IMR-90 (cell line): Measurements from ENCODE around the gene MRM1. TPM values are rescaled to one million over a fixed set of nuclear protein-coding genes. Genes with fewer than 3 reads are reported as not detected.

Source experiments
- ATAC-seq: fragments of 200-7000 bp; cut with Tn5 transposase; 2 replicates; pipeline ENCODE4 v1.9.1; 2020; ENCODE audit warnings: low read depth, mild to moderate bottlenecking, moderate library complexity
- BruUV-seq: library from RNA; stranded (reverse); fragments of 400-500 nt; replicated peaks from 2 replicates; lab custom pipeline; 2021; lab: Mats Ljungman, UMichigan
- CTCF ChIA-PET: fragments of 300-600 bp; formaldehyde crosslinking; extraction: SDS; loops from one replicate; lab custom pipeline; 2021; ENCODE audit warnings: antibody characterized with exemption; lab: Yijun Ruan, JAX
- POLR2A ChIA-PET: fragments of 300-600 bp; sonication (Branson Sonifier 250); formaldehyde crosslinking; loops from one replicate; lab custom pipeline; 2022; ENCODE audit warnings: antibody characterized with exemption; ENCODE audit not compliant: unreplicated experiment; lab: Charles Lee
- DNase-seq: peaks from one replicate; pipeline ENCODE4 v3.0.0; 2013
- H2AFZ ChIP-seq: replicated peaks from 2 replicates; pipeline ENCODE3; 2013; ENCODE audit warnings: low read length, mild to moderate bottlenecking; ENCODE audit not compliant: poor library complexity
- H2AK5ac ChIP-seq: 2 replicates; pipeline ENCODE4 v1.6.1; 2013; ENCODE audit warnings: low read depth, low read length, inconsistent platforms
- H2AK9ac ChIP-seq: replicated peaks from 2 replicates; pipeline ENCODE3; 2013; ENCODE audit warnings: mild to moderate bottlenecking, low read depth, low read length, moderate library complexity; ENCODE audit not compliant: poor library complexity
- H2BK120ac ChIP-seq: 2 replicates; pipeline ENCODE4 v1.6.1; 2013; ENCODE audit warnings: low read depth, low read length, inconsistent platforms
- H2BK15ac ChIP-seq: 3 replicates; pipeline ENCODE4 v1.6.1; 2013; ENCODE audit warnings: low read depth, low read length, inconsistent platforms
- H2BK20ac ChIP-seq: 2 replicates; pipeline ENCODE4 v1.6.1; 2013; ENCODE audit warnings: low read depth, mild to moderate bottlenecking, inconsistent platforms, low read length, moderate library complexity
- H2BK5ac ChIP-seq: 2 replicates; pipeline ENCODE4 v1.6.1; 2013; ENCODE audit warnings: mild to moderate bottlenecking, low read depth, low read length, inconsistent platforms; ENCODE audit not compliant: poor library complexity, severe bottlenecking
- H3K14ac ChIP-seq: replicated peaks from 2 replicates; pipeline ENCODE4 v1.6.1; 2013; ENCODE audit warnings: low read depth, low read length, inconsistent platforms
- H3K18ac ChIP-seq: 2 replicates; pipeline ENCODE4 v1.6.1; 2013; ENCODE audit warnings: low read depth, low read length, control low read depth
- H3K23ac ChIP-seq: 2 replicates; pipeline ENCODE4 v1.6.1; 2013; ENCODE audit warnings: low read depth, low read length, inconsistent platforms
- H3K27ac ChIP-seq: 2 replicates; pipeline ENCODE4 v1.5.1; 2013; ENCODE audit warnings: mild to moderate bottlenecking, control low read depth, low read length; ENCODE audit not compliant: insufficient read depth
- H3K27me3 ChIP-seq: 2 replicates; pipeline ENCODE4 v1.6.1; 2013; ENCODE audit warnings: low read length; ENCODE audit not compliant: control insufficient read depth, insufficient read depth
- H3K36me3 ChIP-seq: 2 replicates; pipeline ENCODE4 v1.6.1; 2013; ENCODE audit warnings: low read length, mixed read lengths; ENCODE audit not compliant: control insufficient read depth, insufficient read depth
- H3K4ac ChIP-seq: 2 replicates; pipeline ENCODE4 v1.6.1; 2013; ENCODE audit warnings: low read depth, low read length, inconsistent platforms
- H3K4me1 ChIP-seq: 2 replicates; pipeline ENCODE4 v1.6.1; 2013; ENCODE audit warnings: low read length, mixed read lengths; ENCODE audit not compliant: control insufficient read depth, insufficient read depth
- H3K4me2 ChIP-seq: 2 replicates; pipeline ENCODE4 v1.6.1; 2013; ENCODE audit warnings: low read depth, mild to moderate bottlenecking, control low read depth, low read length, moderate library complexity
- H3K4me3 ChIP-seq: 2 replicates; pipeline ENCODE4 v1.5.1; 2013; ENCODE audit warnings: low read depth, mild to moderate bottlenecking, control low read depth, low read length, moderate library complexity; ENCODE audit not compliant: insufficient read depth
- H3K56ac ChIP-seq: 2 replicates; pipeline ENCODE4 v1.6.1; 2013; ENCODE audit warnings: low read length, inconsistent platforms; ENCODE audit not compliant: insufficient read depth; ENCODE audit errors: extremely low read depth
- H3K79me1 ChIP-seq, 2 experiments: 2 replicates each; pipeline ENCODE4 v1.6.1; 2013; ENCODE audit warnings: low read length in 2 of 2, inconsistent platforms in 1 of 2, low read depth in 1 of 2
- H3K9ac ChIP-seq: 2 replicates; pipeline ENCODE4 v1.6.1; 2013; ENCODE audit warnings: low read depth, low read length, control low read depth
- H3K9me1 ChIP-seq: 2 replicates; pipeline ENCODE4 v1.6.1; 2013; ENCODE audit warnings: low read length, inconsistent platforms; ENCODE audit not compliant: insufficient read depth
- H3K9me3 ChIP-seq: 2 replicates; pipeline ENCODE4 v1.6.1; 2013; ENCODE audit warnings: low read length; ENCODE audit not compliant: control insufficient read depth, insufficient read depth
- H4K20me1 ChIP-seq: 2 replicates; pipeline ENCODE4 v1.6.1; 2013; ENCODE audit warnings: low read length, inconsistent platforms; ENCODE audit not compliant: insufficient read depth
- H4K5ac ChIP-seq: 2 replicates; pipeline ENCODE4 v1.6.1; 2013; ENCODE audit warnings: mild to moderate bottlenecking, low read depth, low read length, control low read depth
- H4K8ac ChIP-seq, 2 experiments: 2 replicates each; pipeline ENCODE4 v1.6.1; 2013; ENCODE audit warnings: low read depth in 2 of 2, low read length in 2 of 2, control low read depth in 1 of 2, inconsistent platforms in 1 of 2
- H4K91ac ChIP-seq: 2 replicates; pipeline ENCODE4 v1.6.1; 2013; ENCODE audit warnings: low read depth, low read length, inconsistent platforms; ENCODE audit not compliant: insufficient read depth
- BHLHE40 ChIP-seq: fragments of 150-350 bp; IDR thresholded peaks from 2 replicates; pipeline ENCODE4 v1.6.1; 2016; ENCODE audit warnings: mild to moderate bottlenecking, low read depth, low read length
- CHD1 ChIP-seq: IDR thresholded peaks from 2 replicates; pipeline ENCODE4 v1.6.1; 2012; ENCODE audit warnings: low read depth, low read length, improper control_type of control experiment
- ELK1 ChIP-seq: fragments of 150-350 bp; IDR thresholded peaks from 2 replicates; pipeline ENCODE4 v1.6.1; 2016; ENCODE audit warnings: low read depth, mild to moderate bottlenecking, low read length, moderate library complexity, borderline replicate concordance
- FOS ChIP-seq: fragments of 150-350 bp; IDR thresholded peaks from 2 replicates; pipeline ENCODE4 v1.6.1; 2016; ENCODE audit warnings: low read depth, low read length
- MAFK ChIP-seq: IDR thresholded peaks from 2 replicates; pipeline ENCODE4 v1.6.1; 2012; ENCODE audit warnings: low read depth, low read length, improper control_type of control experiment
- MAZ ChIP-seq: IDR thresholded peaks from 2 replicates; pipeline ENCODE4 v1.6.1; 2012; ENCODE audit warnings: low read depth, mild to moderate bottlenecking, low read length, improper control_type of control experiment, moderate library complexity, borderline replicate concordance
- MXI1 ChIP-seq: IDR thresholded peaks from 2 replicates; pipeline ENCODE4 v1.6.1; 2012; ENCODE audit warnings: low read depth, mild to moderate bottlenecking, low read length, moderate library complexity, borderline replicate concordance
- NFE2L2 ChIP-seq: fragments of 150-350 bp; IDR thresholded peaks from 2 replicates; pipeline ENCODE4 v1.6.1; 2016; ENCODE audit warnings: low read depth, mild to moderate bottlenecking, low read length
- POLR2A ChIP-seq: IDR thresholded peaks from 2 replicates; pipeline ENCODE4 v1.6.1; 2012; ENCODE audit warnings: mild to moderate bottlenecking, low read depth, low read length
- RAD21 ChIP-seq: IDR thresholded peaks from 2 replicates; pipeline ENCODE4 v1.6.1; 2012; ENCODE audit warnings: low read length, improper control_type of control experiment
- RCOR1 ChIP-seq: IDR thresholded peaks from 2 replicates; pipeline ENCODE4 v1.6.1; 2012; ENCODE audit warnings: mild to moderate bottlenecking, low read length, improper control_type of control experiment; ENCODE audit not compliant: insufficient replicate concordance
- RFX5 ChIP-seq: IDR thresholded peaks from 2 replicates; pipeline ENCODE4 v1.8.0; 2012; ENCODE audit warnings: low read depth, mild to moderate bottlenecking, low read length, moderate library complexity
- SMC3 ChIP-seq: fragments of 150-350 bp; IDR thresholded peaks from 2 replicates; pipeline ENCODE4 v1.6.1; 2016; ENCODE audit warnings: low read depth, mild to moderate bottlenecking, antibody characterized with exemption, low read length, moderate library complexity
- WGBS, 2 experiments: methylation state at CpG; one replicate each; pipeline versions ENCODE4 v1.1.5 to v1.1.7; 2013; ENCODE audit warnings: missing lambda C conversion rate in 2 of 2; ENCODE audit not compliant: insufficient read length in 1 of 2; ENCODE audit errors: extremely low coverage in 2 of 2; 5-methylcytosine and 5-hydroxymethylcytosine counted together
- dilution Hi-C: fragments of 300-500 bp; cut with HindIII; formaldehyde crosslinking; loops from one replicate; pipeline ENCODE4 v1.14.3; 2018; ENCODE audit warnings: low sequenced_read_pairs; ENCODE audit not compliant: unreplicated experiment
- in situ Hi-C: fragments of 300-500 bp; cut with MboI; formaldehyde crosslinking; loops from 3 replicates; pipeline ENCODE4 v1.14.3; 2019; ENCODE audit warnings: low sequenced_read_pairs, inconsistent platforms, mixed read lengths
- intact Hi-C: fragments of 100-400 bp; cut with micrococcal nuclease; formaldehyde crosslinking; loops from 2 replicates; pipeline ENCODE4 v1.10.0; 2022
- polyA plus RNA-seq, 3 experiments: library from polyadenylated mRNA; depleted of rRNA; stranded (reverse); fragments of >200 nt; gene quantifications; 2 replicates each; pipeline ENCODE4 v1.2.3, GENCODE V29; 2012; ENCODE audit warnings: low replicate concordance in 1 of 3
- total RNA-seq: library from RNA; depleted of rRNA; stranded (reverse); fragments of >200 nt; gene quantifications from 2 replicates; pipeline ENCODE4 v1.2.3, GENCODE V29; 2012
- TF ChIP-seq, protein P1 (sequence below): fragments of 150-350 bp; IDR thresholded peaks from 2 replicates; pipeline ENCODE4 v1.6.1; 2017; ENCODE audit warnings: mild to moderate bottlenecking, antibody characterized with exemption, low read length, low read depth
- TF ChIP-seq, protein P2 (sequence below): conservative IDR thresholded peaks from 2 replicates; pipeline ENCODE4 v1.5.1; 2012; ENCODE audit warnings: mild to moderate bottlenecking, low read depth, low read length, improper control_type of control experiment

Gene MRM1
- total and polyA plus RNA-seq, 2 of the 4 experiments (the other 2 are of a cell fraction) = 2.2 to 5.3 TPM

DNA sequence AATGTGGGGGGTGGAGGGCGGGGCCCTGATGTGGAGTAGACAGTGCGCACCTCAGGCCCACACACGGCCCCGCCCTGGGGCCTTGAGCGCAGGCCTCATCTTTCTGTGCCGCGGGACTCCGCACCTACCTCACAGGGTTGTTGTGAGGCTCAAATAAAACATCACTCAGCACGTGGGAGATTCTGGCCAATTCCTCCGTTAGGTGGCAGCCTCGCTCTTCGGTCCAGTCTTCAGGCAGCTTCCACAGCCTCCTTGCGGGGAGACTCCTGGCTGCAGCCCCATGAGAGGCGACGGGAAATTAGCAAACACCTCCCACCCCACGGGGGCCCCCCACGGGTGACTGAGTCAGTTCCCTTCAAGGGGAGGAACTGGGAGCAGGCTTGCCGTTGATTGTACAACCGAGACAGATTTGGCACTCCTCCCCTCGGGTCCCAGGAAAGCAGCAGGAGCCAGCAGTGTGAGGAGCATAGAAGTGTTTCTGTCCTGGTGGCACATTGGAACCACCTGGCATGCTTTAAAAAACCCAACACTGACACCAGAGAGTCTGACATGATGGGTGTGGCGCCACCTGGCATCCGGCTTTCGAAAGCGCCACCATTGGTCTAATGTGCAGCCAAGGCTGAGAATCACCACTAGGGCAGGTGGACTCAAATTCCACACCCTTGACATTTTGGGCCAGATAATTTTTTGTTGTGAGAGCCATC, 7.6 kb downstream of the MRM1 start:
- Histone ChIP-seq H3K4me3 (no peak overlapping the region), H3K4me2 (no peak overlapping the region; the same call in 1 of the 2 replicates), H3K9ac (no peak overlapping the region), H3K36me3 (peaks cover 1% of the 10 kb centered on the region; the same call in 1 of the 2 replicates), H2AFZ (peak overlapping the region; percentile 72), H2BK5ac (no peak overlapping the region), H3K79me1 (peaks cover 11 to 19% of the 10 kb centered on the region in 2 experiments), H3K27me3 (no peaks in the 10 kb centered on the region), H2BK15ac (no peak overlapping the region), H3K4ac (no peak overlapping the region), H4K8ac (no peak overlapping the region), H3K14ac (no peak overlapping the region), H2AK5ac (no peak overlapping the region), H2BK20ac (no peak overlapping the region), H3K9me3 (no peaks in the 10 kb centered on the region), H3K4me1 (no peaks in the 10 kb centered on the region), H4K5ac (no peak overlapping the region), H3K23ac (no peak overlapping the region), H3K9me1 (peaks cover 15% of the 10 kb centered on the region; the same call in 1 of the 2 replicates), H4K91ac (no peak overlapping the region), H3K18ac (no peak overlapping the region), H3K27ac (no peak overlapping the region), H3K56ac (no peak overlapping the region), H2BK120ac (no peak overlapping the region), H2AK9ac (peak overlapping the region; percentile 1), H4K20me1 (peaks cover 23% of the 10 kb centered on the region)
- CTCF ChIA-PET = no interaction called here
- in situ Hi-C loops (loop anchor here (10.0 kb wide), 1 partner anchor 766 kb away; the partner anchor contains the start of gene C17orf78), intact Hi-C loops (no loop called here), dilution Hi-C loops (no loop called here)
- DNase-seq = peak; percentile 66
- POLR2A ChIA-PET = no interaction called here
- BruUV-seq = no TSS peak
- no CpG with 5 or more reads among the region's 24 CpGs for WGBS, 2 experiments
- peak; percentile 87 for ATAC-seq
- TF ChIP-seq, protein P1, sequence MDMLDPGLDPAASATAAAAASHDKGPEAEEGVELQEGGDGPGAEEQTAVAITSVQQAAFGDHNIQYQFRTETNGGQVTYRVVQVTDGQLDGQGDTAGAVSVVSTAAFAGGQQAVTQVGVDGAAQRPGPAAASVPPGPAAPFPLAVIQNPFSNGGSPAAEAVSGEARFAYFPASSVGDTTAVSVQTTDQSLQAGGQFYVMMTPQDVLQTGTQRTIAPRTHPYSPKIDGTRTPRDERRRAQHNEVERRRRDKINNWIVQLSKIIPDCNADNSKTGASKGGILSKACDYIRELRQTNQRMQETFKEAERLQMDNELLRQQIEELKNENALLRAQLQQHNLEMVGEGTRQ = peak; percentile 74; the same call in 1 of the 2 replicates
- TF ChIP-seq, protein P2, sequence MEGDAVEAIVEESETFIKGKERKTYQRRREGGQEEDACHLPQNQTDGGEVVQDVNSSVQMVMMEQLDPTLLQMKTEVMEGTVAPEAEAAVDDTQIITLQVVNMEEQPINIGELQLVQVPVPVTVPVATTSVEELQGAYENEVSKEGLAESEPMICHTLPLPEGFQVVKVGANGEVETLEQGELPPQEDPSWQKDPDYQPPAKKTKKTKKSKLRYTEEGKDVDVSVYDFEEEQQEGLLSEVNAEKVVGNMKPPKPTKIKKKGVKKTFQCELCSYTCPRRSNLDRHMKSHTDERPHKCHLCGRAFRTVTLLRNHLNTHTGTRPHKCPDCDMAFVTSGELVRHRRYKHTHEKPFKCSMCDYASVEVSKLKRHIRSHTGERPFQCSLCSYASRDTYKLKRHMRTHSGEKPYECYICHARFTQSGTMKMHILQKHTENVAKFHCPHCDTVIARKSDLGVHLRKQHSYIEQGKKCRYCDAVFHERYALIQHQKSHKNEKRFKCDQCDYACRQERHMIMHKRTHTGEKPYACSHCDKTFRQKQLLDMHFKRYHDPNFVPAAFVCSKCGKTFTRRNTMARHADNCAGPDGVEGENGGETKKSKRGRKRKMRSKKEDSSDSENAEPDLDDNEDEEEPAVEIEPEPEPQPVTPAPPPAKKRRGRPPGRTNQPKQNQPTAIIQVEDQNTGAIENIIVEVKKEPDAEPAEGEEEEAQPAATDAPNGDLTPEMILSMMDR = peak; percentile 65
- TF ChIP-seq SMC3 (peak; percentile 37), CHD1 (no peak), POLR2A (no peak), RCOR1 (no peak), FOS (no peak), RAD21 (peak; percentile 68), NFE2L2 (no peak), ELK1 (no peak), MXI1 (no peak), MAZ (no peak), MAFK (no peak), RFX5 (no peak), BHLHE40 (0 out of 2 replicates have a peak, but pooled peaks have one; percentile 2)
